IPS-15b (cell line): ENCODE results near the gene MDH1.
"Not testable (repeated sequence)": the region's sequence is repeated elsewhere in the genome, so short reads cannot be mapped to it uniquely, and the experiment has no call there.

Experiments used
- H3K27me3 ChIP-seq: one replicate; pipeline ENCODE4 v1.6.1; 2013; ENCODE audit warnings: low read length; ENCODE audit not compliant: control insufficient read depth, insufficient read depth
- H3K36me3 ChIP-seq: one replicate; pipeline ENCODE4 v1.6.1; 2013; ENCODE audit warnings: low read length; ENCODE audit not compliant: control insufficient read depth, insufficient read depth
- H3K4me1 ChIP-seq: one replicate; pipeline ENCODE4 v1.6.1; 2013; ENCODE audit warnings: mild to moderate bottlenecking, low read length; ENCODE audit not compliant: control insufficient read depth, insufficient read depth
- H3K4me3 ChIP-seq: one replicate; pipeline ENCODE4 v1.5.1; 2013; ENCODE audit warnings: low read depth, low read length
- H3K9ac ChIP-seq: one replicate; pipeline ENCODE4 v1.6.1; 2013; ENCODE audit warnings: low read depth, mild to moderate bottlenecking, low read length
- H3K9me3 ChIP-seq: one replicate; pipeline ENCODE4 v1.6.1; 2013; ENCODE audit warnings: mild to moderate bottlenecking, low read length; ENCODE audit not compliant: control insufficient read depth, insufficient read depth

Gene MDH1

GRCh38 chr2:63590626-63591408 is 2.1 kb downstream of the MDH1 start:
- peaks cover 5% of the 10 kb centered on the region for H3K36me3 ChIP-seq
- no peaks in the 10 kb centered on the region for H3K27me3 ChIP-seq
- peaks cover 14% of the 10 kb centered on the region for H3K4me1 ChIP-seq
- no peaks in the 10 kb centered on the region for H3K9me3 ChIP-seq
- peak overlapping the region; percentile 10 for H3K4me3 ChIP-seq
- H3K9ac ChIP-seq = no peak overlapping the region

- Histone ChIP-seq H3K9me3 (no peaks in the 10 kb centered on the region), H3K36me3 (peaks cover 5% of the 10 kb centered on the region), H3K4me3 (no peak overlapping the region), H3K9ac (no peak overlapping the region), H3K4me1 (peaks cover 14% of the 10 kb centered on the region), H3K27me3 (no peaks in the 10 kb centered on the region)
Observed at GRCh38 chr2:63591566-63592175, 2.9 kb downstream of the MDH1 start.

GRCh38 chr2:63594660-63595059 is 5.9 kb downstream of the MDH1 start:
- Histone ChIP-seq H3K27me3 (no peaks in the 10 kb centered on the region), H3K9me3 (no peaks in the 10 kb centered on the region), H3K9ac (no peak overlapping the region), H3K4me3 (no peak overlapping the region), H3K36me3 (peaks cover 8% of the 10 kb centered on the region), H3K4me1 (peaks cover 14% of the 10 kb centered on the region)

- peaks cover 9% of the 10 kb centered on the region for H3K36me3 ChIP-seq
- no peak overlapping the region for H3K4me3 ChIP-seq
- no peaks in the 10 kb centered on the region for H3K9me3 ChIP-seq
- H3K4me1 ChIP-seq = peaks cover 4% of the 10 kb centered on the region
- H3K9ac ChIP-seq = no peak overlapping the region
- H3K27me3 ChIP-seq = no peaks in the 10 kb centered on the region
Observed at GRCh38 chr2:63596401-63596883, 7.7 kb downstream of the MDH1 start.

- H3K4me1 ChIP-seq = no peaks in the 10 kb centered on the region
- no peak overlapping the region for H3K4me3 ChIP-seq
- no peaks in the 10 kb centered on the region for H3K9me3 ChIP-seq
- H3K27me3 ChIP-seq = no peaks in the 10 kb centered on the region
- peaks cover 12% of the 10 kb centered on the region for H3K36me3 ChIP-seq
- no peak overlapping the region for H3K9ac ChIP-seq
Observed at GRCh38 chr2:63598981-63599380, 10.2 kb downstream of the MDH1 start.

- Histone ChIP-seq H3K4me1 (no peaks in the 10 kb centered on the region), H3K9me3 (no peaks in the 10 kb centered on the region), H3K9ac (no peak overlapping the region), H3K4me3 (no peak overlapping the region), H3K36me3 (peaks cover 23% of the 10 kb centered on the region), H3K27me3 (no peaks in the 10 kb centered on the region)
Observed at GRCh38 chr2:63600881-63601460, 12.2 kb downstream of the MDH1 start.

GRCh38 chr2:63604666-63605065 is 15.9 kb downstream of the MDH1 start:
- Histone ChIP-seq H3K36me3 (peaks cover 36% of the 10 kb centered on the region), H3K27me3 (no peaks in the 10 kb centered on the region), H3K9me3 (no peaks in the 10 kb centered on the region), H3K9ac (no peak overlapping the region), H3K4me3 (no peak overlapping the region), H3K4me1 (no peaks in the 10 kb centered on the region)

GRCh38 chr2:63608865-63609264 is 20.1 kb downstream of the MDH1 start:
- peaks cover 28% of the 10 kb centered on the region for H3K36me3 ChIP-seq
- H3K27me3 ChIP-seq = not testable (repeated sequence)

GRCh38 chr2:63610525-63610924 is 21.8 kb downstream of the MDH1 start:
- H3K4me3 ChIP-seq = no peak overlapping the region
- no peak overlapping the region for H3K9ac ChIP-seq
- H3K27me3 ChIP-seq = no peaks in the 10 kb centered on the region
- H3K4me1 ChIP-seq = peaks cover 32% of the 10 kb centered on the region
- peaks cover 18% of the 10 kb centered on the region for H3K36me3 ChIP-seq
- peaks cover 4% of the 10 kb centered on the region for H3K9me3 ChIP-seq

More at GRCh38 chr2:63608865-63609264, 20.1 kb downstream of the MDH1 start:
- H3K4me3 ChIP-seq, H3K9ac ChIP-seq, H3K9me3 ChIP-seq: not testable (repeated sequence)
- peaks cover 16% of the 10 kb centered on the region for H3K4me1 ChIP-seq

GRCh38 chr2:63613391-63613901 is 24.7 kb downstream of the MDH1 start:
- Histone ChIP-seq H3K4me1 (peaks cover 60% of the 10 kb centered on the region), H3K27me3 (no peaks in the 10 kb centered on the region), H3K9me3 (peaks cover 4% of the 10 kb centered on the region), H3K4me3 (peak overlapping the region; percentile 28), H3K9ac (peak overlapping the region; percentile 76), H3K36me3 (no peaks in the 10 kb centered on the region)

- Histone ChIP-seq H3K4me1 (peaks cover 60% of the 10 kb centered on the region), H3K9me3 (peaks cover 4% of the 10 kb centered on the region), H3K36me3 (no peaks in the 10 kb centered on the region), H3K27me3 (no peaks in the 10 kb centered on the region), H3K4me3 (peak overlapping the region; percentile 51), H3K9ac (peak overlapping the region; percentile 61)
Observed at GRCh38 chr2:63614448-63614968, 25.7 kb downstream of the MDH1 start.
